Measurements from ENCODE around the gene COQ4.

COQ4 gene

DNA sequence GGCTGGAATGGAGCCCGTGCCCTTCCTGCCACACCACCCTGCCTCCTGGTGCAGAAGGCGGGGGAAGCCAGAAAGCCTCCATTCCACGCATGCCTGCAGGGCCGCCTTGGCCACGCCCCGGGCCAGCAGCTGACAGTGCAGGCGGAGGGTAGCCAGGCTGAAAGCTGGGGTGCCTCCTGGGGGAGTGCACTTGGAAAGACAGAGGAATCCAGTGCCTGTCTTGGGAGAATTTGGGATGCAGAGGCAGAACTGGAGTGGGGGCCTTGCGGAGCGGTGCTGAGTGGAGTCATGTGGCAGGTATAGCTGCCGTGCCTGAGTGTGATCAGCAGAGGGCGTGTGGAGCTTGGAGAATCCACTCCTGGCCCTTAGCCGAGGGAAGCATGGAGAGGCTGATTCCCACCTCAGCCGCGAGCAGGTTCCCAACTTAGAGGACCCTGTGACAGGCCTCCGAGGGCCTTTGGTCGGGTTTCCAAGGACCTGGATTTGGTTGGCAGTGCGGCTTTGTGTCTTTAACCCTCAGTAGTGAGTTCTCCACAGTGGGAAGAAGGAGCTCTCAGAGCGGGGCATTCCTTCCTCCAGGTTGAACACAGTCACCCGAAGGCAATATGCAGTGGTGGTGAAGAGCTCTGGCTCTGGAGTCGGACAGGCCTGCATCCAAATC lies 39.5 kb downstream of the COQ4 start:
- peak; percentile 85 for DNase-seq (ENCODE audit: low spot score)
- TF ChIP-seq, protein P1, sequence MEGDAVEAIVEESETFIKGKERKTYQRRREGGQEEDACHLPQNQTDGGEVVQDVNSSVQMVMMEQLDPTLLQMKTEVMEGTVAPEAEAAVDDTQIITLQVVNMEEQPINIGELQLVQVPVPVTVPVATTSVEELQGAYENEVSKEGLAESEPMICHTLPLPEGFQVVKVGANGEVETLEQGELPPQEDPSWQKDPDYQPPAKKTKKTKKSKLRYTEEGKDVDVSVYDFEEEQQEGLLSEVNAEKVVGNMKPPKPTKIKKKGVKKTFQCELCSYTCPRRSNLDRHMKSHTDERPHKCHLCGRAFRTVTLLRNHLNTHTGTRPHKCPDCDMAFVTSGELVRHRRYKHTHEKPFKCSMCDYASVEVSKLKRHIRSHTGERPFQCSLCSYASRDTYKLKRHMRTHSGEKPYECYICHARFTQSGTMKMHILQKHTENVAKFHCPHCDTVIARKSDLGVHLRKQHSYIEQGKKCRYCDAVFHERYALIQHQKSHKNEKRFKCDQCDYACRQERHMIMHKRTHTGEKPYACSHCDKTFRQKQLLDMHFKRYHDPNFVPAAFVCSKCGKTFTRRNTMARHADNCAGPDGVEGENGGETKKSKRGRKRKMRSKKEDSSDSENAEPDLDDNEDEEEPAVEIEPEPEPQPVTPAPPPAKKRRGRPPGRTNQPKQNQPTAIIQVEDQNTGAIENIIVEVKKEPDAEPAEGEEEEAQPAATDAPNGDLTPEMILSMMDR (IDR thresholded peaks at IDR 0.05; ENCODE audit: extremely low read depth, insufficient read depth, missing control alignments): peak; percentile 93
- in situ Hi-C loops (cut with MboI; ENCODE audit: low pct_unique_long_range_greater_than_20kb, low sequenced_read_pairs, unreplicated experiment): no loop called here

DNA sequence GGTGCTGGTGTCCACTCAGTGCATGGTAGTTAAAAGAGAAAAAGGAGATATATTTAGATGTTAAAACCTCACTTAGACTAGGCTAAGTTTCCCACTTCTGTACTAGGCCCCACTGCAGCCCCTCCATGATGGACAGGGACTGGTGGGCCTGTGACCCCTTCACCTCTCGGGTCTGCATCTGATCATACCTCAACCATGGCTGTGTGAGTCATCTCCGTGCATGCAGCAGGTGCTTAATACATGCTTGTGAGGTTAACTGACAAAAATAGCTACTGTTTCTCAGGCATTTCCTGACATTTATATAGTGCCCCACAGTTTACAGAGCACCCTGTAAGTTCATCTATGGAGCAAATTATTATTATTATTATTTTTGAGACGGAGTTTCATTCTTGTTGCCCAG lies 40.1 kb downstream of the COQ4 start:
- in situ Hi-C loops (cut with MboI; ENCODE audit: low pct_unique_long_range_greater_than_20kb, low sequenced_read_pairs, unreplicated experiment): no loop called here
- no peak for DNase-seq (ENCODE audit: low spot score)
- TF ChIP-seq, protein P1 (IDR thresholded peaks at IDR 0.05; ENCODE audit: extremely low read depth, insufficient read depth, missing control alignments): no peak

DNA sequence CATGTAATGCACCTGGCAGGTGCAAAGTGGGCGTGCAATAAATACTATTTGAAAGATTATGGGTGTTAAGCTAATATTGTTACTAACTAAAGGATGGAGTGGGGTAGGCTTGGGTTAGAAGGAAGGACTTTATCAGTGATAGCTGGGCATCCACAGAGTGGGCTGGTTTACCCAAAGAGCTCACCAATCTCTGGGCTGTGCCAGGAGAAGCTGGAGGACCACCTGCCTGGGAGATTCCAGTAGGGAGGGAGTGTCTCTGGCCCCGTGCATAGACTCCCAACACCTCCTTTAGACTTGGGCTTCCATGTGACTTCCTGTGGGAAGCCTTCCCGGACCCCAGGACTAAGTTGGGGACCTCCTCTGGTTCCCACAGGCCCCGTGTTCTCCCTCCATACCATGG lies 42.9 kb downstream of the COQ4 start:
- no peak for DNase-seq (ENCODE audit: low spot score)
- TF ChIP-seq, protein P1 (IDR thresholded peaks at IDR 0.05; ENCODE audit: extremely low read depth, insufficient read depth, missing control alignments): no peak
- in situ Hi-C loops (cut with MboI; ENCODE audit: low pct_unique_long_range_greater_than_20kb, low sequenced_read_pairs, unreplicated experiment): no loop called here

DNA sequence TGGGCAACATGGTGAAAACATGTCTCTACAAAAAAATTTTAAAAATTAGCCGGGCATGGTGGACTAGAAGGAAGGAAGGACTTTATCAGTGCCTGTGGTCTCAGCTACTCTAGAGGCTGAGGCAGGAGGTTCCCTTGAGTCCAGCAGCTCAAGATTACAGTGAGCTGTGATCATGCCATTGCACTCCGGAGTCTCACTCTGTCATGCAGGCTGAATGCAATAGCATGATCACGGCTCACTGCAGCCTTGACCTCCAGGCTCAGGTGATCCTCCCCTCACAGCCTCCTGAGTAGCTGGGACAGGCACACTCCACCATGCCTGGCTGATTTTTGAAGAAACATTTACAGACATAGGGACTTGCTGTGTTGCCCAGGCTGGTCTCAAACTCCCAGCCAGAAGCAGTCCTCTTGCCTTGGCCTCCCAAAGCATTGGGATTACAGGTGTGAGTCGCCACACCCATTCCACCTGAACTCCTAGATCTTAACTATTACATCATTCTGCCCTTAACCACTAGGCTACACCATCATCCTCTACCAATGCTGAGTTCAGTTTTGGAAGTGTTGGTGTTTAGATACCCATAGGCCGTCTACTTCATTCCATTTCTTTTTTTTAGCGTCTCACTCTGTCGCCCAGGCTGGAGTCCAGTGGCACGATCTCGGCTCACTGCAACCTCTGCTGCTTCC lies 46.5 kb downstream of the COQ4 start:
- TF ChIP-seq, protein P1 (IDR thresholded peaks at IDR 0.05; ENCODE audit: extremely low read depth, insufficient read depth, missing control alignments): no peak
- in situ Hi-C loops (cut with MboI; ENCODE audit: low pct_unique_long_range_greater_than_20kb, low sequenced_read_pairs, unreplicated experiment): no loop called here

DNA sequence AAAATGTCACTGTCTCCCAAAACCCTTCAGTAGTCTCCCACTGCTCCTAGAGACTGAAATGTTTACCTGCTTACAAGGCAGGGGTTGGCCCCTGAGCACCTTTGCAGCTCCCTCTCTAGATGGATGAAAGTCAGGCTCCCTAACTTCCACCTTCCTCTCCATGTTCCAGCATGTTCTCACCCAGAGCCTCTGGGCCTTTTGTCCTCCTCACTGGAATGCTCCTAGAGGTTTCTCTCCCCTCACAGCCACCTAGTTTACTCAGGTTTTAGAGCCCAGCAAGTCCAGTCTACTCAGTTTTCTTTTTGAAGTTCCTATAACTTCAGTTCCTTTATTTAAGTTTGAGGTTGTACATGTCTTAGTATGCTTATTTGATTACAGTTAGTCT lies 47.7 kb downstream of the COQ4 start:
- TF ChIP-seq, protein P1 (IDR thresholded peaks at IDR 0.05; ENCODE audit: extremely low read depth, insufficient read depth, missing control alignments): no peak

More for the DNA sequence above, 46.5 kb downstream of the COQ4 start:
- DNase-seq (ENCODE audit: low spot score): no peak

DNA sequence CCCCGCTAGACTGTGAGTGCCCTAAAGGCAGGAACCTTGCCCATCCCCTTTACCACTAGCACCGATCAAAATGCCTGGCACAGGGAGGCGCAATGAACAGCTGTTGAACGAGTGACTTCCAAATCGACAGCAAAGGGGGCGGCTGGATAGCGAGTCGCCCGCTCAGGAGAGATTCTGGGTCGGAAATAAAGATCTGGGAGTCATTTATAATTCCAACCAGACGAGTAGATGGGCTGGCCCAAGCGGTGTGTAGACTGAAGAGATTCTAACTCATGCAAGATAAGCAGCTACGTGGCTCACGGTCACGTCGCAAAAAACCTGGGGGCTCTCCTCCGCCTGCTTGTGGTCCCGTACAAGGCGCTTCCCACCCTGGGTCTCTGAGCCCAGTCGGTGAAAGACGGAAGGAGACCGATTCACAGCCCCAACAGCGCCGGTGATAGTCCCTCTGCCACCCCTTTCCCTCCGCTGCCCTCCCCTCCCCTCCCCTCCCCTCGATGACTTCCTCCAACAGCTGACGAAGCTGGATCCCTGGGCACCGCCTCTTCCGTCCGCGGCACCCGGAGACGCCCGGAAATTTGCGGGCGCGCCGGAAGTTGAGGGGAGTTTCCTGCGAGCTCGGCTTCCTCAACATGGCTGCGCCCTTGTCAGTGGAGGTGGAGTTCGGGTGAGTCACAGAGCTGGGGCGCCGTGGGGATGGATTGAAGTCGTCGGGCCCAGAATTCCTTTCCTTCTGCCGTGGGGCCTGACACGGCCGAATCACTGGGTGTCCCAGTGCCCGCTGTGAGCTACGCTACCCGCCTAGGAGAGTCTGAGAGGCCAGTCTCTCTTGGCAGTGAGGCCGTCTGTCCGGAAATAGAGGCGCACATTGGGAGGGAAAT lies 48.4 kb downstream of the COQ4 start, which contains the start of gene URM1:
Gene URM1, plus strand, starts transcription at position 623 of the 878 bp plus-strand sequence. Its CDS starts 7 bp downstream, at position 630.
- peak; percentile 97 for DNase-seq (ENCODE audit: low spot score)
- TF ChIP-seq, protein P1 (IDR thresholded peaks at IDR 0.05; ENCODE audit: extremely low read depth, insufficient read depth, missing control alignments): no peak
- in situ Hi-C loops (cut with MboI; ENCODE audit: low pct_unique_long_range_greater_than_20kb, low sequenced_read_pairs, unreplicated experiment): no loop called here

More for the DNA sequence above, 47.7 kb downstream of the COQ4 start:
- in situ Hi-C loops (cut with MboI; ENCODE audit: low pct_unique_long_range_greater_than_20kb, low sequenced_read_pairs, unreplicated experiment): no loop called here
- no peak for DNase-seq (ENCODE audit: low spot score)

Measured in GM13977 (cell line).